PFSK-1 (cell line): ENCODE results near the gene GTF2A1.

Experiments
- FOXP2 ChIP-seq: optimal IDR thresholded peaks from 2 replicates; pipeline ENCODE3; 2011; ENCODE audit warnings: borderline replicate concordance, control low read depth, inconsistent platforms; ENCODE audit not compliant: insufficient read depth; ENCODE audit errors: extremely low read length, extremely low read depth
- POLR2AphosphoS5 ChIP-seq: IDR thresholded peaks from 2 replicates; pipeline ENCODE4 v1.6.1; 2012; ENCODE audit warnings: low read depth, mild to moderate bottlenecking, control low read depth, low read length, moderate library complexity
- TAF1 ChIP-seq: IDR thresholded peaks from 2 replicates; pipeline ENCODE4 v1.6.1; 2012; ENCODE audit warnings: low read length, control low read depth, borderline replicate concordance; ENCODE audit not compliant: insufficient read depth

DNA sequence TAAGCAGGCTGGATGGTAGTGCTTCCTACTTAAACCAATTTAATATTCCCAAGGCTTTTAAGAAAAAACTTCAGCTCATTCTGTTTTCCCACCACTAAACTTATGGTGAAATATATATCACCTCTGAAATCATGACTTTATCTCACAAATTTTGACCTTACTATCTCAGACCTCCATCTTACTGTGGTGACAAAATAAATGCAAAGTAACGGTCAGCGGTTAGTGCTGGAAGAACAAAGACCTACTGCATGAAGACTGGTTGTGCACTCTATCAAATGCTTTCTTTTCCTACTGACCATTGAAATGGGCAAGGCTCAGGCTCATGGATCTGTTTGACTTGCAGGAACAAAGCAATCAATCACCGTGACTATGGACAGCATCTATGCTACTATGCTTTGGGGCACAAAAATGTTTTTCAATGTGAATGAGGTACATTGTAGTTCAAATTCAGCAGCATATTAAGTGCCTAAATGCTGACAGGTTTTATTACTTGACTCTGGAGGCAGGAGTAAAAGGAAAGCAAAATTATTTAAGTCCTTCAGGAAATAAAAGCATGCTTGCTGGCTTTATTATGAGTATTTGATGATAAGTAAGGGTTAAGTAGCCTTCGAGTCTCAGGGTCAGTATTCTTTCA is 43.1 kb upstream of the GTF2A1 start:
- TF ChIP-seq POLR2AphosphoS5 = no peak
- TF ChIP-seq TAF1 = no peak
- TF ChIP-seq FOXP2 = no peak
